ENCODE data around the gene SEC22C.

The SEC22C gene

DNA sequence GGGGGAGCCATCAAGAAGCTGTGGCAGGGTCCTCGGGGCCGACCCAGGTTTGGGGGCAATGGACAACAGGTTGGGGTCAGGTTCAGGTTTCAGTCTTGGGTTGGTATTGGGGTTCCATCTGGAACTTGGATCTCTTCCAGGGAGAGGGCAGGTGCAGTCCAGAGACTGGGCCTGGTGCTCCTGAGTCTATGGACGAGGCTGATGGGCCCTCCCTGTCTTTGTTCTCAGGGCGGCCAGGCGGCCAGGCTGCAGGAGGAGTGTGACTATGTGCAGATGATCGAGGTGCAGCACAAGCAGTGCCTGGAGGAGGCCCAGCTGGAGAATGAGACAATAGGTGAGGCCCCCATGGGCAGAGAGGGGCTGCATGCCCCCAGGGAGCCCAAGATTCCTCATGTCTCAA lies 68.2 kb downstream of the SEC22C start:
- TF ChIP-seq SIN3A (IDR thresholded peaks at IDR 0.05; ENCODE audit: borderline replicate concordance, insufficient read depth, low read length) (no peak), TAF1 (IDR thresholded peaks at IDR 0.05; ENCODE audit: borderline replicate concordance, insufficient read depth, low read length) (no peak), FOXP2 (optimal IDR thresholded peaks at IDR 0.05; ENCODE audit: borderline replicate concordance, extremely low read depth, extremely low read length, insufficient read depth) (no peak), POLR2AphosphoS5 (IDR thresholded peaks at IDR 0.05; ENCODE audit: low read depth, low read length) (no peak)
- TF ChIP-seq, protein P1, sequence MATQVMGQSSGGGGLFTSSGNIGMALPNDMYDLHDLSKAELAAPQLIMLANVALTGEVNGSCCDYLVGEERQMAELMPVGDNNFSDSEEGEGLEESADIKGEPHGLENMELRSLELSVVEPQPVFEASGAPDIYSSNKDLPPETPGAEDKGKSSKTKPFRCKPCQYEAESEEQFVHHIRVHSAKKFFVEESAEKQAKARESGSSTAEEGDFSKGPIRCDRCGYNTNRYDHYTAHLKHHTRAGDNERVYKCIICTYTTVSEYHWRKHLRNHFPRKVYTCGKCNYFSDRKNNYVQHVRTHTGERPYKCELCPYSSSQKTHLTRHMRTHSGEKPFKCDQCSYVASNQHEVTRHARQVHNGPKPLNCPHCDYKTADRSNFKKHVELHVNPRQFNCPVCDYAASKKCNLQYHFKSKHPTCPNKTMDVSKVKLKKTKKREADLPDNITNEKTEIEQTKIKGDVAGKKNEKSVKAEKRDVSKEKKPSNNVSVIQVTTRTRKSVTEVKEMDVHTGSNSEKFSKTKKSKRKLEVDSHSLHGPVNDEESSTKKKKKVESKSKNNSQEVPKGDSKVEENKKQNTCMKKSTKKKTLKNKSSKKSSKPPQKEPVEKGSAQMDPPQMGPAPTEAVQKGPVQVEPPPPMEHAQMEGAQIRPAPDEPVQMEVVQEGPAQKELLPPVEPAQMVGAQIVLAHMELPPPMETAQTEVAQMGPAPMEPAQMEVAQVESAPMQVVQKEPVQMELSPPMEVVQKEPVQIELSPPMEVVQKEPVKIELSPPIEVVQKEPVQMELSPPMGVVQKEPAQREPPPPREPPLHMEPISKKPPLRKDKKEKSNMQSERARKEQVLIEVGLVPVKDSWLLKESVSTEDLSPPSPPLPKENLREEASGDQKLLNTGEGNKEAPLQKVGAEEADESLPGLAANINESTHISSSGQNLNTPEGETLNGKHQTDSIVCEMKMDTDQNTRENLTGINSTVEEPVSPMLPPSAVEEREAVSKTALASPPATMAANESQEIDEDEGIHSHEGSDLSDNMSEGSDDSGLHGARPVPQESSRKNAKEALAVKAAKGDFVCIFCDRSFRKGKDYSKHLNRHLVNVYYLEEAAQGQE (IDR thresholded peaks at IDR 0.05; ENCODE audit: insufficient read depth in 1 of 2, low read depth in 2 of 2, low read length in 2 of 2), result no peak

GRCh38 chr3:42513121-42513520 lies 68.6 kb downstream of the SEC22C start:
- TF ChIP-seq TAF1 (IDR thresholded peaks at IDR 0.05; ENCODE audit: borderline replicate concordance, insufficient read depth, low read length), result no peak
- TF ChIP-seq, protein P1 (IDR thresholded peaks at IDR 0.05; ENCODE audit: insufficient read depth in 1 of 2, low read depth in 2 of 2, low read length in 2 of 2), result no peak
- TF ChIP-seq SIN3A (IDR thresholded peaks at IDR 0.05; ENCODE audit: borderline replicate concordance, insufficient read depth, low read length), result no peak
- no peak for TF ChIP-seq FOXP2 (optimal IDR thresholded peaks at IDR 0.05; ENCODE audit: borderline replicate concordance, extremely low read depth, extremely low read length, insufficient read depth)
- no peak for TF ChIP-seq POLR2AphosphoS5 (IDR thresholded peaks at IDR 0.05; ENCODE audit: low read depth, low read length)

DNA sequence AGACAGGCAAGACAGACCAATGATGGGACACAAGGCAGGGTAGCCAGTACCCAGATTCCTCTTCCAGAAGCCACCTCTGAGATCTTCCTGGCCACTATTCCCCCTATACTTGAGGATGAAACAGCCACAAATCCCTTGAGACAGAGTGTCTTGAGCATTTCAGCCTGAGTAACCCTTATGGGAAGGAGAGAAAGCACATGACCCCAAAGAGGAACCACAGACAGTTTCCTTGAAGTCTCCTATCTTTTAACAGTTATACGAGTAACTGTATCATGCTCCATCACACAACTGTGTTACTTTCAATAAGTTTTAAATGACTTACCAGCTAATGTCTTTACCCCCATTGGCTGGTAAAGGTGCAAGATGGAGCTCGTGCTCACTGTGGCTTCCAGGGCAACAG lies 70.0 kb downstream of the SEC22C start:
- no peak for TF ChIP-seq POLR2AphosphoS5 (IDR thresholded peaks at IDR 0.05; ENCODE audit: low read depth, low read length)
- no peak for TF ChIP-seq FOXP2 (optimal IDR thresholded peaks at IDR 0.05; ENCODE audit: borderline replicate concordance, extremely low read depth, extremely low read length, insufficient read depth)
- no peak for TF ChIP-seq TAF1 (IDR thresholded peaks at IDR 0.05; ENCODE audit: borderline replicate concordance, insufficient read depth, low read length)
- TF ChIP-seq SIN3A (IDR thresholded peaks at IDR 0.05; ENCODE audit: borderline replicate concordance, insufficient read depth, low read length), result no peak
- TF ChIP-seq, protein P1 (IDR thresholded peaks at IDR 0.05; ENCODE audit: insufficient read depth in 1 of 2, low read depth in 2 of 2, low read length in 2 of 2), result no peak

DNA sequence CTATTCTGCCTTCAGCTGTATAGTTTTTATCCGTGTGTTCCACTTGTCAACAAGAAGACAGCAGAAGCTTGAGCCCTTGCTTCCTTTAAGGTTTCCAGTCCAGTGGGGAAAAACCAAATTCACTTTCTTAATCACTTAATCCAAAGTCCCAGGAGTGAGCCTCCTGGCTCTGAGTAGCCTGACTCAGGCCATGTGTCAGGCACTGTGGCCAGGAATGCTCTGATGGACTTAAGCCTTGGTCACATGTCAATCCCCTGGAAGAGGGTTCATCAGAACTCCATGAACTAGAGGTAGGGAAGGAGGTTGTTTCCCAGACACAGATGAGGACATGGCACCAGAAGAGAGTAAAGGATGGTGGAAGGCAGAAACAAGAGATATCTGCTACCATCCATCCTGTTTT lies 70.6 kb downstream of the SEC22C start:
- TF ChIP-seq FOXP2 (optimal IDR thresholded peaks at IDR 0.05; ENCODE audit: borderline replicate concordance, extremely low read depth, extremely low read length, insufficient read depth), result no peak
- no peak for TF ChIP-seq POLR2AphosphoS5 (IDR thresholded peaks at IDR 0.05; ENCODE audit: low read depth, low read length)
- TF ChIP-seq TAF1 (IDR thresholded peaks at IDR 0.05; ENCODE audit: borderline replicate concordance, insufficient read depth, low read length), result no peak
- TF ChIP-seq SIN3A (IDR thresholded peaks at IDR 0.05; ENCODE audit: borderline replicate concordance, insufficient read depth, low read length), result no peak
- TF ChIP-seq, protein P1 (IDR thresholded peaks at IDR 0.05; ENCODE audit: insufficient read depth in 1 of 2, low read depth in 2 of 2, low read length in 2 of 2), result no peak

- TF ChIP-seq SIN3A (IDR thresholded peaks at IDR 0.05; ENCODE audit: borderline replicate concordance, insufficient read depth, low read length), result no peak
- TF ChIP-seq, protein P1 (IDR thresholded peaks at IDR 0.05; ENCODE audit: insufficient read depth in 1 of 2, low read depth in 2 of 2, low read length in 2 of 2), result no peak
- no peak for TF ChIP-seq POLR2AphosphoS5 (IDR thresholded peaks at IDR 0.05; ENCODE audit: low read depth, low read length)
Measured at GRCh38 chr3:42510325-42510724, 71.4 kb downstream of the SEC22C start.
